Lung (tissue), 12 donors: ENCODE measurements around the gene RPS6KL1. TPM values are rescaled to one million over a fixed set of nuclear protein-coding genes. Genes with fewer than 3 reads are reported as not detected.

Experiments
- ATAC-seq: fragments of 200-7000 bp; cut with Tn5 transposase; one replicate; pipeline ENCODE4 v1.9.1; 2020; ENCODE audit warnings: moderate number of reproducible peaks; ENCODE audit not compliant: insufficient read depth, low FRiP score
- DNase-seq, 3 donors: peaks; one replicate each; pipeline ENCODE4 v3.0.0-alpha.2; 2013 to 2017
- H3K27ac ChIP-seq, 2 donors: one replicate each; pipeline ENCODE4 v1.5.1; 2013; ENCODE audit warnings: mild to moderate bottlenecking in 2 of 2, moderate library complexity in 2 of 2, control low read depth in 1 of 2, inconsistent platforms in 1 of 2, low read depth in 1 of 2, low read length in 1 of 2
- H3K27me3 ChIP-seq, 3 donors: one replicate each; pipeline ENCODE4 v1.5.1; 2013; ENCODE audit warnings: low read length in 2 of 3; ENCODE audit not compliant: control insufficient read depth in 3 of 3, insufficient read depth in 3 of 3
- H3K36me3 ChIP-seq, 4 donors: one replicate each; pipeline ENCODE4 v1.5.1; 2013; ENCODE audit warnings: low read length in 4 of 4, mild to moderate bottlenecking in 1 of 4, moderate library complexity in 1 of 4; ENCODE audit not compliant: control insufficient read depth in 4 of 4, insufficient read depth in 4 of 4
- H3K4me1 ChIP-seq, 5 donors: one replicate each; pipeline ENCODE4 v1.5.1; 2013; ENCODE audit warnings: low read length in 5 of 5, mild to moderate bottlenecking in 2 of 5, moderate library complexity in 1 of 5; ENCODE audit not compliant: control insufficient read depth in 5 of 5, insufficient read depth in 5 of 5
- H3K4me3 ChIP-seq: one replicate; pipeline ENCODE4 v1.5.1; 2013; ENCODE audit warnings: mild to moderate bottlenecking, control low read depth, moderate library complexity
- H3K9ac ChIP-seq, 2 donors: one replicate each; pipeline ENCODE4 v1.5.1; 2013; ENCODE audit warnings: low read length in 2 of 2, control low read depth in 1 of 2; ENCODE audit not compliant: insufficient read depth in 1 of 2
- H3K9me3 ChIP-seq, 4 donors: one replicate each; pipeline ENCODE4 v1.5.1; 2013; ENCODE audit warnings: low read length in 3 of 4, mild to moderate bottlenecking in 1 of 4, moderate library complexity in 1 of 4; ENCODE audit not compliant: control insufficient read depth in 4 of 4, insufficient read depth in 3 of 4
- WGBS, 2 donors: extraction: QIAGEN DNeasy Blood & Tissue Kit; methylation state at CpG; one replicate each; pipeline ENCODE4 v1.1.7; 2013; 5-methylcytosine and 5-hydroxymethylcytosine counted together
- polyA plus RNA-seq, 2 donors: library from polyadenylated mRNA; stranded (reverse); fragments of 200-250 nt; gene quantifications; one replicate each; pipeline ENCODE4 v1.2.1, GENCODE V29; 2013
- total RNA-seq, 2 donors: library from RNA; depleted of rRNA in 1 of 2; stranded (reverse); fragments of >200 nt in 1 of 2; gene quantifications; one replicate each; pipeline ENCODE4 v1.2.1, GENCODE V29; 2014 to 2021
- TF ChIP-seq, protein P1 (sequence below): IDR thresholded peaks from 2 replicates; pipeline ENCODE4 v1.5.1; 2012; ENCODE audit warnings: mild to moderate bottlenecking; ENCODE audit errors: control extremely low read depth, extremely low read depth
- donor health status: control.
- donor health status: control.
- donor health status: Bipolar disorder and iron deficiency.
- donor health status: healthy.
- donor health status: DM: yes; HTN: yes; CAD: no.

The RPS6KL1 gene
- total and polyA plus RNA-seq, 4 donors: 2.2 to 13.0 (median 4.3) TPM

GRCh38 chr14:74905595-74906142, 17.4 kb downstream of the RPS6KL1 start:
- Histone ChIP-seq H3K4me3 (no peak overlapping the region), H3K4me1 (peaks cover 0 to 14% (median 4%) of the 10 kb centered on the region in 5 donors), H3K27me3 (no peaks in the 10 kb centered on the region), H3K9me3 (peaks cover 0 to 1% (median 0%) of the 10 kb centered on the region in 4 donors), H3K9ac (no peak overlapping the region), H3K27ac (no peak overlapping the region), H3K36me3 (peaks cover 21 to 36% (median 21%) of the 10 kb centered on the region in 4 donors)
- TF ChIP-seq, protein P1, sequence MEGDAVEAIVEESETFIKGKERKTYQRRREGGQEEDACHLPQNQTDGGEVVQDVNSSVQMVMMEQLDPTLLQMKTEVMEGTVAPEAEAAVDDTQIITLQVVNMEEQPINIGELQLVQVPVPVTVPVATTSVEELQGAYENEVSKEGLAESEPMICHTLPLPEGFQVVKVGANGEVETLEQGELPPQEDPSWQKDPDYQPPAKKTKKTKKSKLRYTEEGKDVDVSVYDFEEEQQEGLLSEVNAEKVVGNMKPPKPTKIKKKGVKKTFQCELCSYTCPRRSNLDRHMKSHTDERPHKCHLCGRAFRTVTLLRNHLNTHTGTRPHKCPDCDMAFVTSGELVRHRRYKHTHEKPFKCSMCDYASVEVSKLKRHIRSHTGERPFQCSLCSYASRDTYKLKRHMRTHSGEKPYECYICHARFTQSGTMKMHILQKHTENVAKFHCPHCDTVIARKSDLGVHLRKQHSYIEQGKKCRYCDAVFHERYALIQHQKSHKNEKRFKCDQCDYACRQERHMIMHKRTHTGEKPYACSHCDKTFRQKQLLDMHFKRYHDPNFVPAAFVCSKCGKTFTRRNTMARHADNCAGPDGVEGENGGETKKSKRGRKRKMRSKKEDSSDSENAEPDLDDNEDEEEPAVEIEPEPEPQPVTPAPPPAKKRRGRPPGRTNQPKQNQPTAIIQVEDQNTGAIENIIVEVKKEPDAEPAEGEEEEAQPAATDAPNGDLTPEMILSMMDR: peak; percentile 83
- DNase-seq (peak; percentile 58 to 71 (median 62)), ATAC-seq (peak; percentile 71)
- WGBS, 2 donors: 44 to 48% methylated on average over 14 of the region's 14 CpGs

DNA sequence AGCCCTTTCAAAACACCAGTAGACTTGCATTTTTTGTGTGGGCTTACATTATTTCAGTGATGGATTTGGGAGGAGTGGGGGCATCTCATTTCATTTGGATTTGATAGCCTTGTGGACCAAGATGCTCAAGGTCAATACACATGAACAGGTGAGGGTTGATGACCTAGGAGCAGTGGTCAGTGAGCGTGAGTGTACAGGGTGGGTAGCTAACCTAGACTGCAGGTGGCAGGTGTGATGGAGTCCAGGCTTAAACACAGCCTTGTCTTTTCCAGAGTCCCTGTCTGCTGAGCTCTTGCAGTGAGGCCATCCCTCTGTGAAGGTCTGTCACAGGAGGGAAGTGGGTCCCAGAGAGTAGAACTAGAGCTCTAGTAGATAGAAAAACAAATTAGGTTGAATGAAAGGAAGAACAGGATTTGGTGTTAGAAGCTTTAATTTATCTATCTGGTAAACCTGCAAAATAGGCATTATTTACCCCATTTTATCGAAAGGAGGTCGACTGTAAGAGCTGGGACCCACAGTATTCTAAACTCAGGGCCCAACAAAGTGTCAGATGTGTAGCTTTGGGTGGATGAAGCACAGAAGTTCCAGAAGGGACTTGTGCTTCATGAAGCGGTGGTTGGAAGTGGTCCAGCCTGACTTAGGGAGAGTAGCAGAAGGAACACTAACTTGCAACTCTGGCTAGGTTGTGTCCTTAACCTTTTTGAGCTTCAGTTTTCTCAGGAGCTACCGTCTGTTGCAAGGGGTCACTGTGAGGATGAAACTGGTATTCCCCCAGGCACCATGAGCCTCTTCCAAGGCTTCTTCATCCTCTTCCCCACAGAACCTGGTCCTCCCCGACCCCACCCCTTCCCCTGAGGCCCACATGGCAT, 18.2 kb downstream of the RPS6KL1 start:
- ATAC-seq: no peak
- WGBS, 2 donors: 89 to 91% methylated on average over 6 of the region's 6 CpGs
- peaks cover 0 to 14% (median 4%) of the 10 kb centered on the region in 5 donors for H3K4me1 ChIP-seq
- peaks cover 0 to 1% (median 0%) of the 10 kb centered on the region in 4 donors for H3K9me3 ChIP-seq
- DNase-seq: no peak
- TF ChIP-seq, protein P1: no peak
- H3K27me3 ChIP-seq: no peaks in the 10 kb centered on the region
- no peak overlapping the region for H3K27ac ChIP-seq
- H3K36me3 ChIP-seq: peaks cover 29 to 41% (median 29%) of the 10 kb centered on the region in 4 donors
- no peak overlapping the region for H3K4me3 ChIP-seq
- H3K9ac ChIP-seq: no peak overlapping the region

DNA sequence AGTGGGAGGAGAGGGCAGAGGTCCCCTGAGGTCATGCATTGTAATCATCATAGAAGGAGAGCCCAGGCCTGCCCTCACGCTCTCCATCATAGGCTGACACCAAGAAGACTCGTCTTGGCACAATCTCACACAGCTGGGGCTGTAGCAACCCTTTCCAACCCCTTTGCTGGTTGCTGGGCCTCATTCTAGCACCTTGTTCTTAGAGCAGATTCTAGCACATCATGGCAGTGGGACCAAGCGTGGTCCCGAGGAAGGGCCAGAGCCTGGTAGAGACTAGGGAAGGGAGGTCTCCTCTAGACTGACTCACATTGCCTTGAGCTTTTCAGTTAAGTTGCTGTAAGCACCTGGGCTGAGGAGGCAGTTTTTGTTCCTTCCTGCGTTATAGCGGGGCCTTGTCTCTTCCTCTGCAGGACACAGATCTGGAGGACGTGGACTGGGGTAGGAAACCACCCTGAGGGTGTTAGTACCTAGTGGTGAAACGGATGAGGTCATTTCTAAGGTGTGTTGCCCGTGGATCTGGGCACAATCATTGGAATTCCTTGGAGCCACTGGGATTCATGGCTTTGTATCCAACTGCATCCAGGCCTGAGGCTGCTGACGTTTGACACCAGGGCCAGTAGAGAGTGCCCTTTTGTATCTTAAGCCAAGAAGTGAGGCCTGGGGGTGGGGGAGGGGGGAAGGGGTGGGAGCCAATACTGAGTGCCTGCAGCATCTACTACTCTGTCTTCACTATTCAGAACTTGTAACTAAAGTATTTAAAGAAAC, 19.9 kb downstream of the RPS6KL1 start:
- H3K9ac ChIP-seq: no peak overlapping the region
- no peaks in the 10 kb centered on the region for H3K27me3 ChIP-seq
- TF ChIP-seq, protein P1: no peak
- peaks cover 0 to 1% (median 0%) of the 10 kb centered on the region in 4 donors for H3K9me3 ChIP-seq
- no peak overlapping the region for H3K4me3 ChIP-seq
- H3K4me1 ChIP-seq: peaks cover 0 to 12% (median 4%) of the 10 kb centered on the region in 5 donors
- peaks cover 45 to 58% (median 46%) of the 10 kb centered on the region in 4 donors for H3K36me3 ChIP-seq
- no peak for ATAC-seq
- WGBS, 2 donors: 81 to 82% methylated on average over 10 of the region's 10 CpGs
- DNase-seq: no peak
- H3K27ac ChIP-seq: no peak overlapping the region
